T-helper 9 cell (primary cell): ENCODE measurements around the gene PCSK9.

ENCODE experiments used
- DNase-seq: peaks from one replicate; pipeline ENCODE4 v3.0.0-alpha.2; 2020

The PCSK9 gene

DNA sequence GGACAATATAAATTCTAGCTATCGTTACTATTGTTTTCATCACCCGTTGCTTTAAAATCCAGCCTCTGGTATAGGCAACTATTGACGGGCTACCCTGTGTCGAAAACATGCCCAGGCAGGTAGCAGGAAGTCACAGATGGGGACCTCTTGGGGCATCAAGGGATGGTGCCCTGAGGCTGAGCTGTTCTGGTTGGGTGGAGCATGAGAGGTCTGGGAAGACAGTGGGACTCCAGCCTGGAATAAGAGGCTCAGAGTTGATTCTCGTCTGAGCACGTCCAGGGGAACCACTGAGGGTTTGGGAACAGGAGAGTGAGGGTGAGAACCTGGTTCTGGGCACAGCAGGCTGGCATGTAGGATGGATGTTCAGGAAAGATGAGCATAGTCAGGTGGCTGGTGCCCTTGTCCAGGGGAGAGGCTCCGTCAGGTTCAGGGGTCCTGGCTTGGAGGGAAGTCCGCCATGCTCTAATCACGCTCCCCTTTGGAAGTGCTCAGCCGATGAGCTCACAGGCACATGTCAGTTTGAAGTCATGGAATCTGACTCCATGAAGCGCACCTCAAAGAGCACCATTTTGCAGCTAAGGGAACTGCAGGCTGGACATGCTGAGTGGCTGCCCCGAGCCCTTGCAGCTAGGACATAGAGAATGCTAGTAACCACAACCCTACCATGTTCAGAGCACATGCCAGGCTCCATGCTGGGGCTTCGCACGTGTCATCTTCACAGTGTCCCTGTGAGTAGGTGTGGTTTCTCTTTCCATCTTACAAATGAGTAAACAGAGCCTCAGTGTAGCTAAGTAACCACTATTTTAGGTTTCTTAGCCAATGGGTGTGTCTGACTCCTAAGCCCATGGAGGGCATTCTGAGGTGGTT lies 21.0 kb downstream of the PCSK9 start:
- no peak for DNase-seq

DNA sequence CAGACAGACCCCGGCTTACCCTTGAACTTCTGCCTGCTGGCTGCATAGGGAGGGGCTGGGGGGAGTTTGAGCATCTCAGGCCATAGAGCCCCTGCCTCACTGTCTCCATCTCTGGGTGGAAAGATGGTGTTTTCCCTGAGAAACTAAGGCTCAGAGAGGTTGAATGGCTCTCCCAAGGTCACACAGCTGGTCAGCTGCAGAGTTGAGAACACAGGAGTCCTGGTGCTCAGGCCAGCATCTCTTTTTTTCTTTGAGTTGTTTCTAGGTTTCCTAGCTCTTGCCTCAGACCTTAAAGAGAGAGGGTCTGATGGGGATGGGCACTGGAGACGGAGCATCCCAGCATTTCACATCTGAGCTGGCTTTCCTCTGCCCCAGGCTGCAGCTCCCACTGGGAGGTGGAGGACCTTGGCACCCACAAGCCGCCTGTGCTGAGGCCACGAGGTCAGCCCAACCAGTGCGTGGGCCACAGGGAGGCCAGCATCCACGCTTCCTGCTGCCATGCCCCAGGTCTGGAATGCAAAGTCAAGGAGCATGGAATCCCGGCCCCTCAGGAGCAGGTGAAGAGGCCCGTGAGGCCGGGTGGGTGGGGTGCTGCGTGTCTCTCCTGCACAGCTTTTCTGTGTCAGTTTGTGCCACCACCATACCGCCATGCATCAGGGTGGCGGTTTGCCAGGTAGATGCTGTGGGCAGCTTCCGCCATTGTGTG lies 21.8 kb downstream of the PCSK9 start:
- DNase-seq = no peak

DNA sequence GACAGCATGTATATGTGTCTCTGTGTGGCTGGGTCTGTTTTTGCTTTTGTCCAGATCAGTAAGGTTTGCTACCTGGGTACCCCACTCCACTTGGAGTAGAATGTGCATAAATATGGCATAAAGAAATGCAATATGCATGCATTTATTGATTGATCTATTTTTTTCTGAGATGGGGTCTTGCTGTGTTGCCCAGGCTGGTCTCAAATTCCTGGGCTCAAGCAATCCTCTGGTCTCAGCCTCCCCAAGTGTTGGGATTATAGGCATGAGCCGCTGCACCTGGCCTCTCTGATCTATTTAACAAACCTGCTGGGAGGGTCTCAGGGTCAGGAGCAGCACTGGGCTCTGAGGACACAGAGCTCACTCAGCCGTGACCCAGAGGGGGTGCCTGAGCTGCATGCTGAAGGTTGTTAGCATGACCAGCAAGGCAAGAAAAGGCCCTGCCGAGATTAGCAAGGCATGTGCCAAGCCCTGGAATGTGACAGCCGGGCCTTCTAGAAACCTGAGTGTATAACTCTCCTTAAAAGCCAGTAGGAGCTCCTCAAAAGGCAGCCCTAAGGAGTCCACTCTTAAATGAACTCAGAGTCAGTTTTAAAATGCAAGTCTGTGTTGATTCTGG lies 22.5 kb downstream of the PCSK9 start:
- no peak for DNase-seq

DNA sequence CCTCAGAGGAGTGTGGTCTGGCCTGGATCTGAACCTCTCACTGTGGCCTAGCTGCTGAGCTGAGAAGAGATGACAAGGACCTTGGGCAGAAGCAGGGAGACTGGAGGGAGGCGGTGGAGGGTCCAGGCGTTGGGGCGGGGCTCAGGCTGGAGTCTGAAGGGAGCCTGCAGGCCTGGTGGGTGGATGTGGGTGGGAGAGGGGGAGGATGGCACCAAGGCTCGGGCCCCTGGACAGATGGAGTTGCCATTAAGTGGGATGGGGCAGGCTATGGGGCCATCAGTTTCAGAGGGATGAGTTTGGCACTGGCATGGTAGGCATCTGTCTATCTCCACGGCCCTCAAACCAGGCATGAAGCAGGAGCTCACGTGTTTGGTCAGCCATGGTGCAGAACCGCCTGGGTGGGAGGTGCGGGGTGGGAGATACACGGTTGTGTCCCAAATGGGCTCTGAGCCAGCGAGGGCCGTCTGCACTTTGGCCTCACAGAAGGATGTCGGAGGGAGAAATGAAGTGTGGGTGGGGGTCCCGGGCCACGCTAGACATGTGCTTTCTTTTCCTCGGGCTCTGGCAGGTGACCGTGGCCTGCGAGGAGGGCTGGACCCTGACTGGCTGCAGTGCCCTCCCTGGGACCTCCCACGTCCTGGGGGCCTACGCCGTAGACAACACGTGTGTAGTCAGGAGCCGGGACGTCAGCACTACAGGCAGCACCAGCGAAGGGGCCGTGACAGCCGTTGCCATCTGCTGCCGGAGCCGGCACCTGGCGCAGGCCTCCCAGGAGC lies 23.6 kb downstream of the PCSK9 start:
- no peak for DNase-seq

DNA sequence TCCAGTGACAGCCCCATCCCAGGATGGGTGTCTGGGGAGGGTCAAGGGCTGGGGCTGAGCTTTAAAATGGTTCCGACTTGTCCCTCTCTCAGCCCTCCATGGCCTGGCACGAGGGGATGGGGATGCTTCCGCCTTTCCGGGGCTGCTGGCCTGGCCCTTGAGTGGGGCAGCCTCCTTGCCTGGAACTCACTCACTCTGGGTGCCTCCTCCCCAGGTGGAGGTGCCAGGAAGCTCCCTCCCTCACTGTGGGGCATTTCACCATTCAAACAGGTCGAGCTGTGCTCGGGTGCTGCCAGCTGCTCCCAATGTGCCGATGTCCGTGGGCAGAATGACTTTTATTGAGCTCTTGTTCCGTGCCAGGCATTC lies 24.2 kb downstream of the PCSK9 start:
- DNase-seq = no peak

DNA sequence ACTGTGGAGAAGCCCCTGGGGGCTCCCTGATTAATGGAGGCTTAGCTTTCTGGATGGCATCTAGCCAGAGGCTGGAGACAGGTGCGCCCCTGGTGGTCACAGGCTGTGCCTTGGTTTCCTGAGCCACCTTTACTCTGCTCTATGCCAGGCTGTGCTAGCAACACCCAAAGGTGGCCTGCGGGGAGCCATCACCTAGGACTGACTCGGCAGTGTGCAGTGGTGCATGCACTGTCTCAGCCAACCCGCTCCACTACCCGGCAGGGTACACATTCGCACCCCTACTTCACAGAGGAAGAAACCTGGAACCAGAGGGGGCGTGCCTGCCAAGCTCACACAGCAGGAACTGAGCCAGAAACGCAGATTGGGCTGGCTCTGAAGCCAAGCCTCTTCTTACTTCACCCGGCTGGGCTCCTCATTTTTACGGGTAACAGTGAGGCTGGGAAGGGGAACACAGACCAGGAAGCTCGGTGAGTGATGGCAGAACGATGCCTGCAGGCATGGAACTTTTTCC lies 24.8 kb downstream of the PCSK9 start:
- no peak for DNase-seq

DNA sequence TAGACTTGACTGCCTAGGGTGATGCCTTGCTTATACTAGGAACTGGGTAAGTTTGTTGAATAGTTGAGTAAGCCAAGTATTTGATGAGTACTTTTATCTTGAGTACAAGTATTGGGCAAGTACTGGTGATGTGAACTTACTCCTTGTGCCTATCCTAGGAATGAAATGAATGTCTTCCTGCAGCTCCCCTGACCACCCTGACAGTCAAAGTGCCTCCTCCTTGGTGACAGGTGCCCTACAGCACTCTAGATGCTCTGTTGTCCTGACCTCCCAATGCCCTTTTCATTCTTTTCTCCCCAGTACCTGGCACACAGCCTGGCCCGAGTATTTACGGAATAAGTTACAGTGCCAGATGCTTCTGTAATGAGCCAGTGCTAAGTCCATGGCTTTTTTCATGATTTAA lies 25.5 kb downstream of the PCSK9 start:
- no peak for DNase-seq

DNA sequence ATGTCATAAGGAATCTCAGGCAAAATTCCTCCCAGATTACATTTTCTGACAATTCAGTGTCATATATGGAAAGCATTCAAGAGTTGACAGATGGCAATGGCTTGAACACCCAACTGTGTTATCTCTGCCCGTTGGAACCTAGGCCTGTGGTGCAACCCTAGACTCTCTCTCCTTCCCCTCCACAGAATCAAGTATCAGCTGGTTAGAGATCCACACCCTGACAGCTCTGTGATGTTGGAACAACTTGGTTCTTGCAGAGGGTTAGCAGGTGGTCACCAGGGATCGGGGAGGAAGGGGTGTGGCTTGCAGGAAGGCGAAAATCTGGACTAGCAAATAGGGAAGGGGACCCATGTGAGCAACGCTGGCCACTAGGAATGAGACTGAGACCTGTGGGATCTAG lies 26.3 kb downstream of the PCSK9 start:
- no peak for DNase-seq

DNA sequence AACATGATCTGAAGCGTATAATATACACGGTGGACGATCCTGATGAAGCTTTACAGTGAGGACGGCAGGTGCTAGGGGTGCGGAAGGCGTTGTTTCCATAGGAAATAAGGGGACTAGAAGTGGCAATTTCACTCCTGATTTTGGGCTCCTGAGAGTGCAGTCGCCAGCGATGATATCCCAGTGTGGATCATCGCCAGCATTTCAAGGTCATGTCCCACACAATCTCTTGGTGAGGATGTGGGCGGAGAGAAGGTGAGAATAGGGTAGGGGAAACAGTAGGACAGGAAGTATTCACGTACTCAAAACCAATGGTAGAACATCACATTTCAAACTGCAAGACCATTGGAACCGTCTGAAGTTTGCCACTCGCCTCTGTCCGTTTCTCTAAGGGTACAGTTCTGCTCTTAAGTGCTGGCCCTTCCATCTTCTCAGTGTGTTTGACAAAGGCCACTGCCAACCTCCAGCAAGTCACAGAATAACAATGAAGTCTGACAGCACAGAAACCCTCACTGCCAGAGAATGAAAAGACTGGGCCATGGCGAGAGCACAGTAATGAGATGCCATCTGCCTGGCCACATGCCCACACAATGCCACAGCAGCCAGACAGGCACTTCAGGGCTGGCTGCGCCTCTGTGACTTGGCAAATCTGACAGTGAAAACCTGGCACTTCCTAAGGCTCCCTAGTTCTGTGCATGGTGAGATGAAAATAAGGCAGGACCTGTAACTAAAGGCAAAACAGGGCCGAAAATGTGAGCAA lies 27.9 kb downstream of the PCSK9 start:
- DNase-seq = no peak

DNA sequence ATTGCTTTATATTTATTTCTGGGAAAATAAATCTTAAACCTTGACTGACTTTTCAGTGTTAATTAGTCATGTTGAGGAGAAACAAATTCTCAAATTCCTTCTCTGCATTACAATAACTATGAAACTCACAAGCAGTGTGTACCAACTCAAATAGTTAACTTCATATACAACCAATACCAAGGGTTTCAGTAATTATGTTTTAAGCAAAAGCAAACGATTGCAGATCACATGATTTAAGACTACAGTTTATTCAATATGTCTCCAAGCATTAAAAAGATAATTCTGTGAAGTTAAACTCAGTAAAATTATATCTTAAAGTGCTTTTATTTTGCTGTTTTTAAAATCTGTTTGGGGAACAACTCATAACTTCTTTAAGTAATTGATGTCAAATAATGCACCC lies 28.6 kb downstream of the PCSK9 start:
- no peak for DNase-seq

DNA sequence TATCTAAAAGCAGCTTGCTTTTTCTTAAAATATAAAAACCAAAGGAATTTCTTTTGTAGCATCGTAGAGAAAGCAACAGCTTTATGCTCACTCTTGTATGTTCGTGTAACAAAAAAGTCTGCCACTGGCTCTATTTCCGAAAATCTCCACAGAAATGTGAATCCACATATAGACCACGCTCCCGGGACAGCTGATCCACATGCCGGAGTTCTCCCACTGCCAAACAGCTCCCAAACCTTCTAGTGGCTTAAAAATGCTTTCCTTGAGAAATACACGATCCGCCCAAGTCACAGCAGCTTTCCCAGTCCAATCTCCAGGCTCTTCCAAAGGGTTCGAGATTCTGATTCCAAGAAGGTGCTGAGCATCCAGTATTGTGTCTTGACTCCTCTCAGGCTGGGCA lies 29.3 kb downstream of the PCSK9 start:
- DNase-seq = no peak

DNA sequence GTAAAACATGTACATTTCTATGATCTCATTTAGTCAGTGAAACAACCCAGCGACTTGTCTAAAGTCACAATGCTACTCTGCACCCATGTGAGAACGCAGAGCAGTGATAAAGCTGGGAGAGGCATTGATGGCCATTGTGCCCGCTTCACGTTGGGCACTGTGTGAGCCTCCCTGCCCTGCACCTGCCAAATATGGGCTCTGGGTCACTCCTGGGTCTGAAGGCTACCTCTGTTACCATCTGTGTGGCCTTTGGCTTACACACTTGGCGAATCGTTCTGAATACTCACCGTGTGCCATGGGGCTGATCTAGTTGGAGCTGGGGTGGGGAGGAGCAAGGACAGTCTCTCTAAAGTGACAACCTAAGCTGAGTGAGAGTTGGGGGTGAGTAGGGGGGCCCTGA lies 29.9 kb downstream of the PCSK9 start:
- no peak for DNase-seq

DNA sequence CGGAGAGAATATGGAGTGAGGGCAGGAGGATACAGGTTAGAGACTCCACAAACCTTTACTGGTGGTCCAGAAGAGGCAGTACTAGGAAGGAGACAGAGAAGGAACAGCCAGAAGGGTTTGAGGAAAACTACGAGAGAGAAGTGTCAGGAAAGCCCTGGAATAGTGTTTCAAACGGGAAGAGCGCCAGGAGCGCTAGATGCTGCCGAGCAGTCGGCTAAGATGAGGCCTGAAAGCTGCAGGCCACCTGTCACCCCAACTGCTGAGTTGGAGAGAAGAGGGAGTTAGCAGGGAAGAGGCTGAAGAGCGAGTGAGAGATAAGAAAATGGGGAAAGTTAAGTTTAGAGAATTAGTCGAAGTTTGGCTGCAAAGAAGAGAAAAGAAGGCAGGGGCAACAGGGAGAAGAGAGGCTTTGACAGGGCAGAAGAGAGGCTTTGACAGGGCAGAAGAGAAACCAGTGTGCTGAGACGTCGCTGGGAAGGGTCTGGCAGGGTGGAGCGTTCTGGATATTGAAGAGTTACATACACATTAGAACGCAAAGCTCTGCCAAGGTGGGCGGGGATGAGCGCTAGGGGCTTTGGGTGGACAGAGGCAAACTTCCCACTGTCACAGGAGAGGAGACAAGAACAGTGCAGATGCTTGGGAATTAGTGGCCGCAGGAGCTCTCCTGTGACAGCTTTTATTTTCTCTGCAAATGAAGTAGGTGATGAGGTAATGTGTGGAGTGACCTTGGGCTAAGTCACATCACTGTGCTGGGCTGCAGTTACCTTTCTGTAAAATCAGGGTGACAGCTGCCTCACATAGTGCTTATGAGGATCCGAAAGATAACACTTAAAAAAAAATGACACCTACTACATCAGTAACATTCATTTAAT lies 31.2 kb downstream of the PCSK9 start:
- no peak for DNase-seq

DNA sequence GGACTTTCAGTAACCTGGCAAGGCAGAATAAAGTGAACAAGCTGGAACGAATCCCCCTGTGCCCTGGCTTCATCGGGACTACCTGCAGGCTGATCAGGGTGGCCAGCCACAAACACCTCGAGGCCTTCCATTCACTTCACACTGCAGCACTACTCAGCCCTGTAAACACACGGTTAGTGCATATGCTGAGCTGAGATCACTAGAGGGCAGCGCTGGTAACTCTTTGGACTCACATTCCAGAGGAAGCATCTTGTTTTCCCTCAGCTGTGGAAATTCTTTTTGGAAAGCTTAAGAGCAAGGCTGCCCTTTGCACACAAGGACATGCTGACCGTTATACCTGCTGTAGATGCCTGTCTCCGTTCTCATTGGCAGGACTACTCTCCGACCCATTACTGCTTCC lies 32.1 kb downstream of the PCSK9 start:
- DNase-seq = no peak

DNA sequence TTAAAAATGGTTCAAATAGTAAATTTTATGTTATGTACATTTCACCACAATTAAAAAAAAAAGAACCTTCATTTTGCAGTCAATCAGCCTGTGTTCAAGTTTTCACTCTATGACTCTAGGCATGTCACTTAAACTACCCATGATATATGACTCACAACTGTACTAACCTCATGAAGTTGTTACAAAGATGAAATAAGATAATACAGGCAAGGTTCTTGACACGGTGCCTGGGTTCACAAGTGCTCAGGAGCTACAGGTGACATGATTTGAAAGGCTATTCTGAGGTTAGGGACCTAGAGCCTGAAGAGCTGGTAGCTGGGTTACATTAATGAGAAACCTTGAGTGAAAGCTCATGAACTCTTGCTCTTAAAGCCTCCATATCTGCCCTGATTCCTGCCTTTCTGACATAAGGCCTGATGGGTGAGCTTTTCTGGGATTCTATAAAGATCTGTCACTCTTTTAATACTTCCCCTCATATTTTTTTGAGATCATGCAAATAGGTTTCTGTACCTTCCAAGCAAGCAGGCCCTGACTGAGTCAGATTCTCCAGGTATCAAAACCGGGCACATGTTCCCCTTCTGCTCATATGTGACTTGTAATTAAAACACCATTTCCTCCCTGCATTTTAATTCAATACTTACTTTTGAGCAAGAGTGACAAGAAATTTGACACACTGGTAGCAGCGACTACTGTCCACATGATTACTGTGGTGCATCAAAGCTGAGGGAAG lies 34.0 kb downstream of the PCSK9 start:
- DNase-seq = no peak

DNA sequence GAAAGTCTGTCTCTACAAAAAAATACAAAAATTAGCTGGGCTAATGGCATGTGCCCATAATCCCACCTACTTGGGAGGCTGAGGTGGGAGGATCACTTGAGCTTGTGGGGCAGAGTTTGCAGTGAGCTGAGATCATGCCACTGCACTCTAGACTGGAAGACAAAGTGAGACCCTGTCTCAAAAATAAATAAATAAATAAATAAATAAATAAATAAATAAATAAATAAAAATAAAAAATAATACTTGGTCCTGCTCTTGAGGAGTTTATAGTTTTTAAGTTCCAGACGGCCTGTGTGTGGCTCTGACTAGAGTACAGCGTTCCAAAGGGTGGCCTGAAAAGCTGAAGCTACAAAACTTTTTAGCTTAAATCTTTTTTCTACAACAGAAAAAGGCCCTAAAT lies 35.1 kb downstream of the PCSK9 start:
- no peak for DNase-seq

DNA sequence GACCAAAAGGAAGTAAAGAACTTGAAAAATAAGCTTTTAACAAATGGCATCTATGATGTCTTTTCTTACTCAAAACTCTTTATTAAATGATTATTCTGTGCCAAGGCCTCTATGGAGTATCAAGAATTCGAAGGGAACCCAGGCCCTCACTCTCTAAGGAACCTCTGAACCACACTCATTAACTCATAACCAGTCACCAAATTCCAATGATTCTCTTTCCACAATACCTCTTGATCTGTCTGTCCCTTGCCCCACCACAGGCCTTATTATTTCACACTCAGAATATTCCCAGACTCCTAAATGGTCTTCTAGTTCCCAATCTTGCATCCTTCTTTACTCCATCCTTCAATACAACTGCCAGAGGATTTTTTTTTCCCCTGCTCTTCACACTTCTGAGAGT lies 37.0 kb downstream of the PCSK9 start:
- no peak for DNase-seq

DNA sequence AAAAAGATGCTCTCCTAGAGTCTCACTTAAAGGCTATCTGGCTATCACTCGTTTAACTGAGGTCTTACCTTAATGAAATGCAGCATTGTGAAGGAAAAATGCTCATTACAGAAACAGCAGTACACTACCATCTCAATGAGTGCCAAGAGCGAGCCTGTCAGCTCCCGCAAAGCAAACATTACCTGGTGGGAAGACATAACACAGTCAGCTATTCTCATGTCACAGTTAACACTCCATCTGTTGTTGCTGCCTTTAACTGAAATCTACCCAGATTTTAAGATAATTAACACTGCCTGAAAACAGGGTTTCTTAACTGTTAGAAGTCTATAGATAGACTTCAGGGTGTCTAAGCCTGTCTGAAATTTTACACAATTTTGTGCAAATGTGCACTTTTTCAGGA lies 39.1 kb downstream of the PCSK9 start:
- no peak for DNase-seq

DNA sequence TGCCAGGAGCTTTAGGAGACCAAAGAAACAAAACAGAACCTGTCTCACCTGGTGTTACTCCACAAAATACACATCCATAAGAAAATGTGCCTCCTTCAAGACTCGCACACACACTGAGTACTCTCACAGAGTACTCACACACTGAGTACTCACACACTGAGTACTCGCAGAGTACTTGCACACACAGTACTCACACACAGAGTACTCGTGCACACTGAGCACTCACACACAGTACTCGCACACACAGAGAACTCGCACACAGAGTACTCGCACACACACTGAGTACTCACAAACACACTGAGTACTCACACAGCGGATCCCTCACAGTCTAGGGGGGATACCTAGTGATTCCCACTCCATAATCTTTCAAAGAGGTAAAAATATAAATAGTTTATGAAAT lies 40.3 kb downstream of the PCSK9 start:
- DNase-seq = no peak

DNA sequence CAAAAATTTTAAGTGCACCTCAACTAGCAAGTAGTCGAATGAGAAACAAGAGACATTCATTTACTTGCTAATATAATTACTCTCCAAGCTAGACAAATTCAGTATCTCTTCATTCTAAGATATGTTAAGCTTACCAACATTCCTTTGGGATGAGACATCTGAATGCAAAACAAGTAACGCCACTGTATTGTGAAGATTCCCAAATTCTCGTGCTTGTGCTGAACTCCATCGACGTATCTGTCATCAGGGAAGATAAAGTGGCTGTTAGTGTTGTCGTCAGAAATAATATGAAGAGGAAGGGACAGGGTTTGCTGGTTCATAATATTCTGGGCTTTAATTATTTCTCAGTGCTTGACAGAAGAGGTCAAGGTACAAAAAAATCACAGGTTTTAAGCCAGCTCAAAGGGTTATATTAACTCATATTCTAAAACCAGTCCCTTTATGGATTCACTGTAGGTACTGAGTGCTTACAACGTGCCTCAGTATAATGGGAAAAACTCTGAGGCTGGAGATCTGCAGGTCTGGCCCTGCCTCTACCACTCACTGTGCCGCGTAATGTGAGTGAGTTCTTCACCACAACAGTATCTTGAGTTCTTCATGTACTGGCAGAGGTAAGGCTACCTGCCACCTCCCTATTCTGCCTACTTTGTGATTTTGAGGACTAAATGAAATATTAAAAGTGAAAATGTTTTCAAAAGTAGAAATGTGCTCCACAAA lies 42.0 kb downstream of the PCSK9 start:
- no peak for DNase-seq
